Measurements from ENCODE around the gene BMPR2.
"Not testable (repeated sequence)": the region's sequence is repeated elsewhere in the genome, so short reads cannot be mapped to it uniquely, and the experiment has no call there.

Gene BMPR2

DNA sequence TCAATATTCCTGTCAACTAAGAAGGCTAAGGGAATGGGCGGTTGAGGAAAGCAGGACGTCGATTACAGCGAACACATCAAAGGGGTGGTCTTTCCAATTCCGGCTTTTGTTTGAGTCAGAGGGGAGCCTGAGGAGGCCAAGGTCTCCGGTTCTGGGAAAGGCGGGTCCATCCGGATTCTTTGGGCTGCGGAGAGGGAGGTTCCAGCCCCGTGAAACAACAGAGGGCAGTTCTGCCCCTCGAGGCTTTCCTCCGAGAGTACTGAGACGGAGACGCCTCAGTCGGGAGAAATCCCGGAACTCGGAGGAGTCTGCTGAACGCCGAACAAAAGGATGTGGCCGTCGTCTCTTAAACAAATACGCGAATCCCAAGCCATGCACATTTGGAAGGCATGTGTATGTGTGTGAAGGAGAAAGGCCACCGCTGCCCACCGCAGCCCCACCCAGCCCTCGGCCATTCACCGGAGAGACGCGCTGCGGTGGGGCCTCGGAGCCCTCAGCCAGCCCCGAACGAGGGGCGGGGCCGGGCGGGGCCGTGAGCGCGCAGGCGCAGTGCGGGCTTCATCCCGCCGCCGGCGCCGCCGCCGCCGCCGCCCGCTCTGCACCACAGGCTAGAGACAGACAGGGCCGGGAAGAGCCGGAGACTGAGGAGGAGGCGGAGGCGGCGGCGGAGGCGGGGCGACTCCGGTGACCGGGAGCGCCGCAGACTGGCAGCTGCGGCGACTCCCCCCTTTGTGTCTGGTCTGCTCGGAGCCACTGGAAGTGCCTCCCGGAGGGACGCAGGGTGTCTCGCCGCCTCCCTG, at the start of gene BMPR2:
BMPR2 (plus strand) TSS at position 719 of the 800 bp plus-strand sequence. CDS start 1,148 bp downstream, outside the sequence.
- peak; percentile 64 to 68 for DNase-seq (ENCODE audit: low read depth in 2 of 2)

DNA sequence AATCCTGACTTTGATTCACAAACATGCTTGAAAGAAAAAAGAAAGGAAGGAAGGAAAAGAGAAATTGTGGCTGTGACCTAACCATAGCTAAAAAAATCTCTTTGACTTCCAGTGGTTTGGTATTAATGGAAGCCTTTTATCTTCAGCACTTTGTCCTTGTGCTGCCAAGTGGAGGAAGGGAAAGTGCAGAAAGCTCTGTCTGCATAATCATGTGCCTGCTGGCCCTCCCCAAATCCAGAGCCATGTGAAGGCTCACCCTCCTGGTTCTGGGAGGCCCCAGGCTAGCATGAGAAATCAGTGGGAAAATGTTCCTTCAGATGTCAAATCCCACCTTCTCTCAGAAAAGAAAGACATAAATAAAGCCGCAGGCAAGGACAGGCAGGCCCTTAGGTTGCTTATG, 48.3 kb upstream of the BMPR2 start:
- DNase-seq (ENCODE audit: low read depth in 2 of 2): no peak

DNA sequence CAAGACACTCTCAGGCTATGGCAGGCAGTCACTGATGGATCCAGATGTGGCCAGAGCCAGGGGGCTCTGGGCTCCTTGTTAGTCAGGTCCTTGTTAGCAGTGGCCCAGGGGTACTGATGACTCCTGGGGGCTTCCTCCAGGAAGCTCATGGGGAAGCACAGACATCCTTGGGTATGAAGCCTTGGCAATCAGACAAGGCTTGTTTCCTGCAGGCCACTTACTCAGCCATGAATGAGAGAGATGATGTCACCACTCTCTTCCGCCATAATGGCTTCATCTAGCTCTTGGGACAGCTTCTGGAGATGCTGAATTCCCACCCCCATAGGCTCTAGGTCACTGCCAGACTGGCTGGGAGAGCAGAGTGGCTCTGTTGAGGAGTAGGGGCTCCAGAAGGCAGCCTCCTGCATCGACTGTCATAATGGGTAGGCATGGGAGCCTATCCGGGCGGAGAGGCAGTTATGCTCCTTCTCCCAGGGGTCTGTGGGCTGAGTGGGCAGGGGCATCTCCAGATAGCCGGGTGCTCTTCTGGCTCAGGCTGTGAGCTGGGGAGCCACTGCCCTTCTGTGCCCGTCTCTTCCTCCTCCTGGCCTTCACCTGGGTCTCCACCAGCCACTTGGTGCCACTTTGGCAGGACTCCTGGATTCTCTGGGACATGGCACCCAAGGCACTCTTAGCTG, 40.2 kb upstream of the BMPR2 start:
- DNase-seq (ENCODE audit: low read depth in 2 of 2): no peak

DNA sequence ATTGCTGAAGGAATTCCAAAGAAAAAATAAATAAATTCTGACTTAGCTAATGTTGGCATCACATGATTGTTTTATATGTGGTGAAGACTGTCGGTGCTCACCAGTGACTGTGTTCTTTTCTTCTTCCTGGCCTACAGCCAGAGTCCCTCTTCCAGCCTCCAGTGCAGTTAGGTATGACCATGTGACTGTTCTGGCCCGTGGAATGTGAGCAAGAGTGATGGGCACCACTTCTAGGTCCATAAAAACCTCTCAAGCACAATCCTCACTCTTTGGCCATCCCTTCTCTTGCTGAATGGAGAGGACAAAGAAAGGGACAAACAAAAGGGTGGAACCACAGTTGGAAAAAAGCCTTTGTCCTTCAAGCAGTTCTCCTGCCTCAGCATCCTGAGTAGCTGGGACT, 39.0 kb upstream of the BMPR2 start:
- no peak for DNase-seq (ENCODE audit: low read depth in 2 of 2)

DNA sequence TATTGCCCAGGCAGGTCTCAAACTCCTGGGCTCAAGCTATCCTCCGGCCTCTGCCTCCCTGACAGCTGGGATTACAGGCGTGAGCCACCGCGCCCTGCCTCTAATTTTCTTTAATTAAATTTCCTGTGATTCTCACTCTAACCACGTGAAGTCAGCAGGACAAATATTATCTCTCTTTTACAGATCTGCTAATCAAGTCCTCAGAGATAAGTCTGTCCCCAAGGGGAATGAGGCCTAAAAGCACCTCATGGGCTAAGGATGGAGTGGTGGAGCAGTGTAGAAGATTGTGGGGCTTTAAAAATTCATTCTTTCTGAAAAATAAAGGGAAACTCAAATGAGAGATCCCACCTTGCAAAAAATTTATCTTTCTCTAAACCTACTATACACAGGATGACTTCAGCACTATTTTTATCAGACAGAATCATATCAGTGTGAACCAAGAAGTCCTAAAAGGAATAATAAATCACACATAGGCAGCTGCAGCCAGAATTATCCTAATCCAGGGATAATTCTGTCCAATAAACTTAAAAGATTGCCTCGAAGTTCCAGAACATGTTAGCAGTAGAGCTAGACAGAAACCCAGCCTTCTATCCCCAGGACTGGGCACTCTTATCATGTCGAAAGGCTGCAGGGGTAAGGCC, 38.3 kb upstream of the BMPR2 start:
- DNase-seq (ENCODE audit: low read depth in 2 of 2): no peak

DNA sequence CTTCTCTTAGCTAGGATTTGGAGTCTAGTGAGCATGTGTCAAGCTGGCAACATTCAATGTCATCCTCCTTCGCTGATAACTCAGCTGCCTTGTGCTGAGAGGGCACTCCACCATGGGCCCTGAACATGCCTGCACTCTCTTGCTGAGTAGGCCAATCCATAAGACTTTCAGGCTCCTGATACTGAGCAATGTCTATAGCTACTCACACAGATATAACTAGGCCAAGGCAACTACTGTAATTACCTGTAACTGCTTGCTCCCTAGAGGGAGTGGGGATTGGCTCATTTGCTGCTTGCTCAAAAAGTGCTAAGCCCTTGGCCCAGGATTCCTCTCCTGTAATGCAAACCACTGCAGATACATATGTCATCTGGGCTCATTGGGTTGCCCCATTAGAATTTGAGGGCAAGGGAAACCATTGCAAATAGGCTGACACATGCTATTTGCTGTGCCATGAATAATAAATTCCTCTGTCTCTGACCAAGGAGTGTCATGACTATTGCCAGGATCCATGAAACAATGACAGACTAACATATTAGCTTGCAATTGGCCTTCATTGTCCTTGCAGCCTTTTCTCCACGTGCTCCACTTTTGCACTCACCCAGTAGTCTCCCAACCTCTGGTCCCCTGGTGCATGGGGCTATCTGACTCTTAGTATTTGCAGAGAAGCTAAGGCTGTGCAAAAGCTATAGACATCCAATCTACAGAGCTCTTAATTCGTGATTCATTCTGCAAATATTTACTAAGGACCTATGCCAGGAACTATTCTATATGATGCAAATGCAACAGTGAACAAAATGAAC, 36.9 kb upstream of the BMPR2 start:
- no peak for DNase-seq (ENCODE audit: low read depth in 2 of 2)

DNA sequence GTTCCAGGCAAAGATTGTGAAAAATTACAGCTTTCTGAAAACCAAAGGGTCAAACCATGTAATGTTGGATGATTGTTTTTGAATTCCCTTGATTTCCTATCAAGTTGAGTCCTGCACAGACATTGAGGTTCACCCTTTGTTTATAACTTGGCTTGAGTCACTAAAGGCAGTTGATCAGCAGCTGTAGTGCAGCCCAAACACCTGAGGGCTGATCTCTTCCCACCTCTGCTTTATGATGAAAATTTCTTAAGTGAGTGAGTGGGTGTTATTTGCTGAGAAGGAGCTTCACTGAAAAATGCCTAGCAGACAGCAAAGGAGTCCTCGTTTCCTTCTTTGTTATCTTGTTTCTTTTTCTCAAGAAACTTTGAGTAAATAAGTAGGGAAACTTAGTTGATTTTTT, 31.9 kb upstream of the BMPR2 start:
- no peak for DNase-seq (ENCODE audit: low read depth in 2 of 2)

DNA sequence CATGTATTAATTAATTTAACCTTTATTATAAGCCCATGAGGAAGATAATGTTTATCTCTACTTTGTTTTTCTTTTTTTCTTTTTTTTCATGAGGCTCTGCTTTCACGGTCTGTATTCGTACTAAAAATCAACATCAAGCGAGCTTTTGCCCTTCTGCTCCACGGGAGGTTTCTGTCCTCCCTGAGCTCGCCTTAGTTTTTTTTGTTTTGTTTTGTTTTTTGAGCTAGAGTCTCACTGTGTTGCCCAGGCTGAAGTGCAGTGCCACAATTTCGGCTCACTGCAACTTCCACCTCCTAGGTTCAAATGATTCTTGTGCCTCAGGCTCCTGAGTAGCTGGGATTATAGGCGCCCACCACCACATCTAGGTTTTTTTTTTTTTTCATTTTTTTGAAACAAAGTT, 29.9 kb upstream of the BMPR2 start:
- no peak for DNase-seq (ENCODE audit: low read depth in 2 of 2)

DNA sequence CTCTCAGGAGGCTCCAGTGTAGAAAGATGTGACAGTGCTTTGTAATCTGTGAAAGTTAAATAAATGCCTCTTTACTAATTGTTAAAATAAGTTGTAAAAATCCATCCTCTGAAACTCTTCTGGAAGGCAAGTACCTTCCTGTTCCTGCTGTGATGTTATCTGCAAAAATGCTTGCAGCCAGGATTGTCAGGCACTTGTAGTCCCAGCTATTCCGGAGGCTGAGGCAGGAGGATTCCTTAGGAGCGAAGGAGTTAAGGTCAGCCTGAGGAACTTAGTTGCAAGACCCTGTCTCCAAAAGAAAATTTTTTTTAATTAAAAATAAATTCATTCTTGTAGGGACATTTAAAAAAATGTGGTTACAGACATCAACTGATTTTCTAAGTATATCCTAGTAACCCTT, 22.7 kb upstream of the BMPR2 start:
- DNase-seq (ENCODE audit: low read depth in 2 of 2): no peak

DNA sequence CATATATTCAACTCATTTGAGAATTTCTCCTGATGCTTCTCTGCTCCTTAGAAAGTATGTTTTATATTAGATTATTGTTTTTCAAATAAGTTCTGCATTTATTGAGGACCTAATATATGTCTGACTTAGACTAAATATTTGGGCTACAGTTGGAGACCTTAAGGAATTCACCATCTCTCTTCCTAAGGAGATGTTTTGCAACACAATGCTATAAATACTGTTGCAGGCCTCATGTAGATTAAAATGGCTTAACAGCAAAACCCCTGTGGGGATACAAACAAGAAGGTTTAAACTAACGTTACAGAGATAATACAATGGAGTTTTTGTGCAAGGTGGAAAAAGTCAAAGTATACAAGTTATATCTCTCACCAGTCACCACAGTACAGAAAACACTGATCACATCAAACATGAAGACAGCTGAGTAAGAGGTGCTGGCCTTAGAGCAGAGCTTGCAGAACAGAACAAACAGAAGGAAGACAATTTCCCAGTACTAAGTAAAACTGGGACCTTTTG, 20.1 kb upstream of the BMPR2 start:
- DNase-seq (ENCODE audit: low read depth in 2 of 2): no peak

DNA sequence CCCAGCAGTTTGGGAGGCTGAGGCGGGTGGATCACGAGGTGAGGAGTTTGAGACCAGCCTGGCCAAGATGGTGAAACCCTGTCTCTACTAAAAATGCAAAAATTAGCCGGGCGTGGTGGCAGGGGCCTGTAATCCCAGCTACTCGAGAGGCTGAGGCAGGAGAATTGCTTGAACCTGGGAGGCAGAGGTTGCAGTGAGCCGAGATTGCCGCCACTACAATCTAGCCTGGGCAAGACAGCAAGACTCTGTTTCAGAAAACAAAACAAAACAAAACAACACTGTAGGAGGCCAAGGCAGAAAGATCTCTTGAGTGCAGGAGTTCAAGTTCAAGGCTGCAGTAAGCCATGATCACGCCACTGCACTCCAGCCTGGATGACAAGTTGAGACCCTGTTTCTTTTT, 17.2 kb upstream of the BMPR2 start:
- not testable (repeated sequence) for DNase-seq (ENCODE audit: low read depth in 2 of 2)

DNA sequence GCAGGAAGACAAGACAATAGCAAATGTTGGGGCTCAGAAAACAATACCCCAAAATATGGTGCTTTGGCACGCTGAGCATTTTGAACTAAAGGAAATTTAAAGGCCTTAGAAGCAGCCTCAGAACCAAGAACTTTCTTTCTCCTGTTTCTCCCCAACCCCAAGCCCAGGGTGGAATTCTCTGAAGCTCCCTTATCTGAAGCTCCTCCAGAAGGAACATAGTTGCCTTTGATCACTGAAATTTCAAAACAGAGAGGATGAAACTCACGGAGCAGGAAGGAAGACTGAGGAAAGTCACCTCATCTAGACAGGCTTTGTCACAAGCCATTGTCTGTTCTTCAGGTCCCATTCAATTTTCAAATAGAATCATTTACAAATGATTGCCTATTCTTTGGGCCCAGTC, 15.5 kb upstream of the BMPR2 start:
- DNase-seq (ENCODE audit: low read depth in 2 of 2): no peak

DNA sequence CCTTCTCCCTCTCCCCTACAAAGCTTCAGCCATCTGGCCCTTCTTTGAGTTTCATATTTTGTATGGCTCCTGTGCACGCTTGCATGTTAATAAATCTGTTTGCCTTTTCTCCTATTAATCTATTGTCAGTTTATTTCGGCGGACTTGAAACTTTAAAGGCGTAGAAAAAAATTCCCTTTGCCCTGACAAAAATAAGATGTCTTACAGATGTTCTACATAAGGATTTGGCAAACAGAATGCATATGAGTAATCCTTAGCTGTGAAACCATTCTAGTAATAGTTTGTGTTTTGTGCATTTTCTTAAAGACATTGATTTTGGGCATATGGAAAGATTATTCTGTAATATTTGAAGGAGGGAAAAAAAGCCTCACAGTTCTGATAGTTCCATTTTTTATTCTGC, 15.0 kb upstream of the BMPR2 start:
- no peak for DNase-seq (ENCODE audit: low read depth in 2 of 2)

DNA sequence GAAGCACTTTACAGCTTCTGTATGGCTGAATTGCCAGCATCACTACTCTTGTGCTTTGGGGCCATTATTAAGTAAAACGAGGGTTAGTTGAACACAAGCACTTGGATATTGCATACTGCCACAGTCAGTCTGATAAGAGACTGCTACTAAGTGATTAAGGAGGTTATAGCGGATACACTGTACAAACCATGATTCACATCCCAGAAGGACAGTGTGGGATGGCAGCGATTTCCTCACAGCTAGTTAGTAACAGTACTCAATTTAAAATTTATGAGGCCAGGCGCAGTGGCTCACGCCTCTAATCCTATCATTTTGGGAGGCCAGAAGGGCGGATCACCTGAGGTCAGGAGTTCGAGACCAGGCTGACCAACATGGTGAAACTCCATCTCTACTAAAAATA, 2.6 kb upstream of the BMPR2 start:
- DNase-seq (ENCODE audit: low read depth in 2 of 2): no peak

DNA sequence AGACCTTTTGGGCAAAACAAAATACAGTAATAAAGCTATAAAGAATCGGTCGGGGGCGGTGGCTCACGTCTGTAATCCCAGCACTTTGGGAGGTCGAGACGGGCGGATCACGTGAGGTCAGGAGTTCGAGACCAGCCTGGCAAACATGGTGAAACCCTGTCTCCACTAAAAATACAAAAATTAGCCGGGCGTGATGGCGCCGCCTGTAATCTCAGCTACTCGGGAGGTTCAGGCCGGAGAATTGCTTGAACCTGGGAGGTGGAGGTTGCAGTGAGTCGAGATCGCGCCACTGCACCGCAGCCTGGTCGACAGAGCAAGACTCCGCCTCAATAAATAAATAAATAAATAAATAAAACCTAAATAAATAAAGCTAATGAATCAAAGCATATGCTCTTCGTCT, 1.7 kb upstream of the BMPR2 start:
- DNase-seq (ENCODE audit: low read depth in 2 of 2): not testable (repeated sequence)

DNA sequence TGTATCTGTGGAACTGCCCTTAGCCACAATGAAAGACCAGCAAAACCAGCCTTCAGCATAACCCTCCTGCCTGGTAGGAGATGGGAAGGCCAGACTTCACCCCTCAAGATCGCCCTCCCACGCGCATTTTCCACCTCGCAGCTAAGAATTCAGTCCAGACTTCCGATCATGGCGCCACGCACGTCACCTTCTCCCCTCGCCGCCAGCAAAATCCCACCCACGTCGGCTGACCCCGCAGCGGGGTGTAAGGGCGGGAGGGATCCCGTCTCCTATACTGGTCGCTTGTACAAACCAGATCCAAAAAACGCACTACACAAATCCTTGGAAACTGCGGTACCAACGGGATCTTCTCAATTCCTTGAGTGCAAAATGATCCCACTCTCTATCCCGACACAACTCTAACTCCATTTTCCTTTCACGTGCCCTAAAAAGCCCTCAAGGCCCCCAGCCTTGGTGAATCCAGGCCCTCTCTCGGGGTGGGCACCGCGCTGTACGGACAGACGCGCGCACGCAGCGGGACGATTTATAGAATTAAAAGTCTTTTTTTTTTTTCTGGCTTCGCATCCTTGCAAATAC, 1.0 kb upstream of the BMPR2 start:
- no peak for DNase-seq (ENCODE audit: low read depth in 2 of 2)

DNA sequence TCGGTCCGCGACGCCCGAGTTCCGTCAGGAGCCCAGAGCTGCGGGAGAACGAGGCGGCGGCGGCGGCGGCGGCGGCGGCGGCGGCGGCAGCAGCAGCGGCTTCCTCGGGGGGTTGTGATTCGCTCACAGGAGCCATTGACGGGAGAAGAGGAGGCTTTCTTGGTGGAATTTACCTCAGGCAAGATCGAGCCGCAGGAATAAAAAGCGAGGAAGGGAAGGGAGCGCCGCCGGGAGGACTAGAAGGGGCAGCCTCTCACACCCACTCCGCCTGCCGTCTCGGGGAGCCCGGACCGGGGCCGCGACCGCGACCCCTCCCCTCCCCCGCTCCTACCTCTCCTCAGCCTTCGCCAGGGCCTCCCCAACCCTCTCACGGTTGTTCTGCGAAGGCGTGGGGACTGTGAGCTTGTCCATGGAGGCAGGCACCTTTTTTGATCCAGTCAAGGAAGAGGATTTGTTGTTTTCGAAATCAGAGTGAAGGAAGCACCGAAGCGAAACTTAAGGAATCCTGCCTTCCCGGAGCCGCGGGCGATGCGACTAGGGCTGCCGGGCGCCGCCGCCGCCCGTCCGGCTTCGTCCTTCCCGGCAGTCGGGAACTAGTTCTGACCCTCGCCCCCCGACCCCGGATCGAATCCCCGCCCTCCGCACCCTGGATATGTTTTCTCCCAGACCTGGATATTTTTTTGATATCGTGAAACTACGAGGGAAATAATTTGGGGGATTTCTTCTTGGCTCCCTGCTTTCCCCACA, 506 bp downstream of the BMPR2 start:
- DNase-seq (ENCODE audit: low read depth in 2 of 2): no peak

DNA sequence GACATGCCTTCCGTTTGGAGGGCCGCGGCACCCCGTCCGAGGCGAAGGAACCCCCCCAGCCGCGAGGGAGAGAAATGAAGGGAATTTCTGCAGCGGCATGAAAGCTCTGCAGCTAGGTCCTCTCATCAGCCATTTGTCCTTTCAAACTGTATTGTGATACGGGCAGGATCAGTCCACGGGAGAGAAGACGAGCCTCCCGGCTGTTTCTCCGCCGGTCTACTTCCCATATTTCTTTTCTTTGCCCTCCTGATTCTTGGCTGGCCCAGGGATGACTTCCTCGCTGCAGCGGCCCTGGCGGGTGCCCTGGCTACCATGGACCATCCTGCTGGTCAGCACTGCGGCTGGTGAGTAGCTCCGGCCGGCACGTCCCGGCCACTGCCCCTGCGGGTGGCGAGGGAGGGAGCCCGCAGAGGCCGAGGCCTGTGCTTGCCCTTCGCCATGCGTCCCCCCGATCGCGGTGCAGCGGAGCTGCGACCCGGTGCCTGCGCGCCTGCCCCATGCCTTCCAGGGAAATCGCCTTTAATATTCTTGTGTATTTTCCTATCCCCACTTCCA, 1.2 kb downstream of the BMPR2 start:
- DNase-seq (ENCODE audit: low read depth in 2 of 2): no peak

DNA sequence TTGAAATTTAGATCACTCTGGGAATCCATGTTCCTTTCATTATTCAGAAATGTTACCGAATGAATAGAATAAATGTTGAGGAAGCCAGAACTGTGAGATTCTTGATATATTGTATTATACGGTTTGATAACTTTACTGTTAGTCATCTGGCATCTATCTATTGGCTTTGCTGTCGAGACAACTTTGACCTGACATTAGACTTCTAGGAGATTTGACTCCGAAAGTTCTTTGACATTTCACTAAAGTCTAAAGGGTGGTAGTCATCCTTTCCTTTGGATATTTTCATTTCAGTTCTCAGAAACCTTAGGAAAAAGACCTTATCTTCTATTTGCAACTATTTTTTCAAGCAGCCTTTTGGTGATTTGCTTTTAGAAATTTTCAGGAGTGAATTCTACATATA, 1.9 kb downstream of the BMPR2 start:
- no peak for DNase-seq (ENCODE audit: low read depth in 2 of 2)

DNA sequence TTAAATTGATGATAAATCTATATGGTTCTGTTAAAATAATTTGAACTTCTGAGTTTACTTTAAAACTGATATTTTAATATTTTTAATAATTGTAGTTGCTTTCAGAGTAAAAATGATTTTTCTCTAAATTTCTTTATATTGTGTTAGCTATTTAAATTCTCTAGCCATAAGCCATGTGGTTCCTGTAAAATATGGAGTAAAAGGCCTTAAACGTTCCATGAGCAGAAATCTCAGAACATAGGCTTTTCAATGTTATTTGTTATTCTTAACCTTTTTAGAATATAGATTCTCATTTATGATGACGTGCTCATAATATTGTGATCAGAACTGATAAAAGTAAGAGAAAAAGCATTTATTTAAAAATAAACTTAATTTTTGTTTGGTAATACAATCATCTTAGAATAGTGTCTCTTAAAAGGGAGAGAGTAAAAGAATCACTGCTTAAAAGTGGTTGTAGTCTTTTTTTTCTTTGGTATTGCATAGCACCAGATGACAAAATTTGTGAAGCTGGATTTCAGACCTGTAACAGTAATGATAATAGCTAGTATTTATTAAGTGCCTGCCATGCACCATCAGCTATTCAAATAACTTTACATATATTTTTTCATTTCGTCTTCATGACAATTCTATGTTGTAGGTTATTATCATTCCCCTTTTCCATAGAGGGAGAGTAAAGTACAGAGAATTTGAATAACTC, 2.7 kb downstream of the BMPR2 start:
- no peak for DNase-seq (ENCODE audit: low read depth in 2 of 2)

Data from stimulated activated CD8-positive, alpha-beta memory T cell treated with anti-CD3 and anti-CD28 coated beads, Interleukin-7, amount 100 ng/mL, for 1 hour (primary cell).